ENCODE data around the gene SLC25A18.

GRCh38 chr22:17514084-17514483 lies 49.2 kb upstream of the SLC25A18 start:
- no peak for TF ChIP-seq GATA3 (IDR thresholded peaks at IDR 0.05; ENCODE audit: low read depth, low read length)
- no peak for TF ChIP-seq GATA2 (IDR thresholded peaks at IDR 0.05; ENCODE audit: low read depth, low read length)
